Gastrocnemius medialis (tissue), 4 donors: ENCODE data around the gene SHLD1. TPM values are rescaled to one million over a fixed set of nuclear protein-coding genes. Genes with fewer than 3 reads are reported as not detected.
"Not testable (repeated sequence)": the region's sequence is repeated elsewhere in the genome, so short reads cannot be mapped to it uniquely, and the experiment has no call there.

Source experiments
- ATAC-seq, 2 donors: fragments of 150-250 bp; one replicate each; pipeline ENCODE4 v1.9.1; 2016
- DNase-seq, 2 donors: peaks; one replicate each; pipeline ENCODE4 v3.0.0-alpha.2; 2019
- H3K27ac ChIP-seq, 4 donors: fragments of 200-600 bp; sonication (generic); 1 replicate in 1 of 4; 2 replicates in 3 of 4; pipeline ENCODE4 v1.5.1; 2016 to 2018; ENCODE audit warnings: mild to moderate bottlenecking in 2 of 4, moderate library complexity in 1 of 4
- H3K27me3 ChIP-seq, 3 donors: fragments of 200-600 bp; sonication (generic) in 2 of 3; 1 replicate in 1 of 3; 2 replicates in 2 of 3; pipeline versions ENCODE4 v1.5.1 to v1.6.0; 2016 to 2019; ENCODE audit warnings: mild to moderate bottlenecking in 1 of 3, moderate library complexity in 1 of 3
- H3K36me3 ChIP-seq, 2 donors: fragments of 200-600 bp; sonication (generic) in 1 of 2; one replicate each; pipeline ENCODE4 v1.5.1; 2017 to 2018
- H3K4me1 ChIP-seq, 2 donors: fragments of 200-600 bp; sonication (generic) in 1 of 2; one replicate each; pipeline ENCODE4 v1.5.1; 2016 to 2017; ENCODE audit warnings: mild to moderate bottlenecking in 2 of 2
- H3K4me3 ChIP-seq, 4 donors: fragments of 200-600 bp; sonication (generic) in 3 of 4; 1 replicate in 1 of 4; 2 replicates in 3 of 4; pipeline ENCODE4 v1.5.1; 2016 to 2019; ENCODE audit warnings: mild to moderate bottlenecking in 2 of 4
- H3K9me3 ChIP-seq, 3 donors: fragments of 200-600 bp; sonication (generic) in 2 of 3; 1 replicate in 1 of 3; 2 replicates in 2 of 3; pipeline ENCODE4 v1.5.1; 2016 to 2019
- CTCF ChIP-seq, 5 experiments: fragments of 450-650 bp in 3 of 5; fragments of 200-600 bp in 2 of 5; sonication (generic) in 2 of 5; IDR thresholded peaks in 4 of 5; conservative IDR thresholded peaks in 1 of 5; 1 replicate in 4 of 5; 2 replicates in 1 of 5; pipeline ENCODE4 v1.5.1; 2016 to 2019; ENCODE audit warnings: antibody characterized with exemption in 5 of 5, mild to moderate bottlenecking in 3 of 5, moderate library complexity in 3 of 5
- POLR2A ChIP-seq, 2 donors: fragments of 450-650 bp; IDR thresholded peaks; one replicate each; pipeline ENCODE4 v1.6.1; 2017; ENCODE audit warnings: antibody characterized with exemption in 2 of 2, mild to moderate bottlenecking in 2 of 2, moderate library complexity in 2 of 2
- in situ Hi-C, 4 donors: fragments of 200-750 bp; cut with MboI; loops; one replicate each; pipeline versions ENCODE4 v1.15.0 to v1.8.0; 2017; ENCODE audit warnings: low sequenced_read_pairs in 4 of 4
- intact Hi-C: fragments of 100-400 bp; cut with DNase I; formaldehyde crosslinking; loops from one replicate; pipeline ENCODE4 v1.15.1; 2023; ENCODE audit warnings: low total_unique reads
- total RNA-seq, 4 donors: library from RNA; depleted of rRNA; stranded (reverse); fragments of >200 nt; gene quantifications; one replicate each; pipeline versions ENCODE4 v1.1.0 to v1.2.3, GENCODE V29; 2016

Gene SHLD1
- total RNA-seq, 4 donors from 2014 or later, result 5.4 to 7.1 (median 5.8) TPM

DNA sequence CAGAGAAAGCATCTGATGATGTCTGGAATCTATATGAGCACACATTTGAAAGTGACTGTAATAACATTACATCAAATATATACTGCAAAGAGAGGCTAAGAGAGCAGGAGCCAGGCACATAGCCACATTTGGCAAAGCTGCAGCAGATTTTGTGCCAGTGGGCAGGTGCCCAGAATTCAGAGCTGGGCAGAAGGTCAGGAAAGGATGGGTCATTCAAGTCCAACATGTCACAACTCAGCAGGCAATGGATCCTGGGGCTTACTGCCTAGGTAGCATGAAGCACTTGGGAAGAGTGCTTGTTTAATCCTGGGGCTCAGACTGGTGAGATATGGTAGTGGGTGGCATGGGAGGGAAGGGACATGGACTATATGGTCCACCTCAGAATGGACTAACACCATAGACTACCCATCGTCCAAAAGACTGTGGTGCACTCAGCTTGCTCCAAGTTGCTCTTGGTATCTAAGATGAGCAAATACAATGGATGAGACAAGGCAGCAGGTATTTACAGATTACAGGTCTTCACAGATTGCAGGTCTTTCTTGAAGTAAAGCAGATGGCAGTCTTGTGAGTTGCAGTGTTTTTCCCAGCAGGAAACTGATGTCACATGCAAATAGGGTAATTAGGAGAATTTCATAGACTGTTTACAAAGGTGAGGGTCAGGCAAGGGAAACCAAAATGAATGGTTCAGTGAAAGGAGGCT lies 31.2 kb upstream of the SHLD1 start:
- ATAC-seq, result peak; percentile 97 to 99
- no peak overlapping the region for H3K27ac ChIP-seq
- intact Hi-C loops, result loop anchor here (1.0 to 5.0 kb wide), 2 partner anchors 23 to 33 kb away; partner anchors contain the start of gene SHLD1

DNA sequence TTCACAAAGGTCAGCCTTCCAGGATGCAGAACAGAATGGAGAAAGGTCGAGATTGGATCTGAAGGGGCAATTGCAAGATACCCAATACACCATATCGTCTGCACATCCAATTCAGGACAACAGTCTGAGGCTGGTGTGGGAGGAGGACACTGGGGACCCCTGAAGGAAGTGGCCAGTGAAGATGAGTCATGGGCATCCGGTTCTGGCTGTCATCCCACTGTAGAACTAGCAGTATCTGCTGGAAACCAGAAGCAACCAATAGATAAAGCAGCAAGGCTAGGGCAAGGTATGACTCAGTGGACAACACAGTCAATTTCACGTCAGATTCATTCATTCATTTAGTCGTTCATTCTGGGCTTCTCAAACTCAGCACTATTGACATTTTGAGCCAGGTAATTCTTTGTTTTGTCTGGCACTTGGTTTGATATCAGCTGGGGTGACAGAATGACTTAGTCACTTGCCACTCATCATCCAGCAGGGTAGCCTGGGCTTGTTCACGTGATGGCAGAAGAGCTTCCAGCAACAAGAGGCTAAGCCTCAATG lies 30.3 kb upstream of the SHLD1 start:
- DNase-seq (no peak), ATAC-seq (no peak)
- H3K27me3 ChIP-seq, result no peaks in the 10 kb centered on the region
- H3K27ac ChIP-seq, result no peak overlapping the region
- no peaks in the 10 kb centered on the region for H3K36me3 ChIP-seq
- in situ Hi-C loops (no loop called here), intact Hi-C loops (loop anchor here (1.0 to 5.0 kb wide), 2 partner anchors 24 to 32 kb away; partner anchors contain the start of gene SHLD1)
- H3K4me1 ChIP-seq, result peaks cover 3 to 10% of the 10 kb centered on the region in 2 donors
- TF ChIP-seq CTCF (IDR thresholded peaks at IDR 0.05 in 4 of 5, conservative IDR thresholded peaks at IDR 0.05 in 1 of 5) (no peak), POLR2A (IDR thresholded peaks at IDR 0.05) (no peak)
- H3K9me3 ChIP-seq, result no peaks in the 10 kb centered on the region
- H3K4me3 ChIP-seq, result no peak overlapping the region

More for the DNA sequence above, 31.2 kb upstream of the SHLD1 start:
- peaks cover 7 to 10% of the 10 kb centered on the region in 2 donors for H3K4me1 ChIP-seq
- no peaks in the 10 kb centered on the region for H3K27me3 ChIP-seq
- H3K36me3 ChIP-seq, result no peaks in the 10 kb centered on the region
- in situ Hi-C loops, result no loop called here
- TF ChIP-seq CTCF (IDR thresholded peaks at IDR 0.05 in 4 of 5, conservative IDR thresholded peaks at IDR 0.05 in 1 of 5) (no peak), POLR2A (IDR thresholded peaks at IDR 0.05) (no peak)
- DNase-seq, result peak; percentile 41 to 72
- no peaks in the 10 kb centered on the region for H3K9me3 ChIP-seq
- H3K4me3 ChIP-seq, result no peak overlapping the region

DNA sequence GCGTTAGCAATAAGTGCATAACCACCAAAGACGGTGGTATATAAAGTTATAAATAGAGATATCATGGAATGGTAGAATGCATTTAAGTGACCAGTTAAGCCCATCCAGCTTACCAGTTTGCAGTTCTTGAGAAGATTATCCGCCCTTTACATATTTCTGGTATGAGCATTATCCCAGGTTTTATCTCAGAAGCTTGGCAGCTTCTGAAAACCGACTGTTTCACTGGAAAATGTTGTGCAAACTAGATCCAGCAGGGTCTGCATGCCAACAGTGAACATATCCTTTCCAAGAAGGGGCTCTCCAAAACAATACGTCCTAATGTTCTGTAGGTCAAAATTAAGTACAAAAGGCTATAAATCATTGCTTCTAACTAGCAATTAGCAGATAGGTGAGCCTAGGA lies 29.5 kb upstream of the SHLD1 start:
- DNase-seq, result no peak
- H3K27ac ChIP-seq, result no peak overlapping the region
- in situ Hi-C loops, result no loop called here
- H3K36me3 ChIP-seq, result no peaks in the 10 kb centered on the region
- TF ChIP-seq POLR2A (IDR thresholded peaks at IDR 0.05), result no peak
- TF ChIP-seq CTCF (IDR thresholded peaks at IDR 0.05 in 4 of 5, conservative IDR thresholded peaks at IDR 0.05 in 1 of 5), result no peak
- intact Hi-C loops, result no loop called here
- H3K4me1 ChIP-seq, result peaks cover 3 to 10% of the 10 kb centered on the region in 2 donors
- no peaks in the 10 kb centered on the region for H3K9me3 ChIP-seq
- ATAC-seq, result no peak
- H3K27me3 ChIP-seq, result no peaks in the 10 kb centered on the region
- H3K4me3 ChIP-seq, result no peak overlapping the region

GRCh38 chr20:5721356-5721755 lies 28.8 kb upstream of the SHLD1 start:
- in situ Hi-C loops, H3K36me3 ChIP-seq, intact Hi-C loops, H3K9me3 ChIP-seq, ATAC-seq, H3K4me1 ChIP-seq, H3K27ac ChIP-seq, H3K27me3 ChIP-seq, H3K4me3 ChIP-seq, DNase-seq: not testable (repeated sequence)

- TF ChIP-seq CTCF (IDR thresholded peaks at IDR 0.05 in 4 of 5, conservative IDR thresholded peaks at IDR 0.05 in 1 of 5), result no peak
- no peak for TF ChIP-seq POLR2A (IDR thresholded peaks at IDR 0.05)
- Histone ChIP-seq H3K9me3 (no peaks in the 10 kb centered on the region), H3K27ac (no peak overlapping the region), H3K4me1 (peaks cover 3 to 10% of the 10 kb centered on the region in 2 donors), H3K36me3 (no peaks in the 10 kb centered on the region), H3K27me3 (no peaks in the 10 kb centered on the region), H3K4me3 (no peak overlapping the region)
- DNase-seq (no peak), ATAC-seq (no peak)
- in situ Hi-C loops (no loop called here), intact Hi-C loops (no loop called here)
Observed at GRCh38 chr20:5722927-5723326, 27.3 kb upstream of the SHLD1 start.

DNA sequence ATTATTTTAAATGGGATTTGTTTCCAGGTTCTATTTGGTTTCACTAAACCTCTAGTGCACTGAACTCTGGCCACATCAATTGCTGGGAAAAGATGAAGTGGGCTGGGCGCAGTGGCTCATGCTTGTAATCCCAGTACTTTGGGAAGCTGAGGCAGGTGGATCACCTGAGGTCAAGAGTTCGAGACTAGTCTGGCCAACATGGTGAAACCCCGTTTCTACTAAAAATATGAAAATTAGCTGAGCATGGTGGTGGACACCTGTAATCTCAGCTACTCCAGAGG lies 25.1 kb upstream of the SHLD1 start:
- H3K9me3 ChIP-seq, H3K4me1 ChIP-seq, H3K36me3 ChIP-seq, H3K27ac ChIP-seq, DNase-seq, in situ Hi-C loops, intact Hi-C loops, H3K27me3 ChIP-seq, ATAC-seq, H3K4me3 ChIP-seq: not testable (repeated sequence)
